Memory B cell (primary cell): Measurements from ENCODE around the gene MSL2.
A peak's percentile ranks its signal among the peaks of the same experiment; 100 is the strongest.
"Not testable (repeated sequence)": the region's sequence is repeated elsewhere in the genome, so short reads cannot be mapped to it uniquely, and the experiment has no call there.

Source experiments
- ATAC-seq: fragments of 150-1000 bp; cut with Tn5 transposase; 2 replicates; pipeline ENCODE4 v1.10.0; 2021; ENCODE audit warnings: low read depth, mild to moderate bottlenecking, moderate library complexity
- DNase-seq, 2 donors: peaks; one replicate each; pipeline ENCODE4 v3.0.0; 2022; ENCODE audit warnings: low spot score in 2 of 2
- H3K27ac Mint-ChIP-seq: one replicate; pipeline ENCODE4 v1.8.0; 2022; ENCODE audit warnings: mild to moderate bottlenecking, moderate library complexity, mixed read lengths
- H3K27me3 Mint-ChIP-seq: one replicate; pipeline ENCODE4 v1.8.0; 2022; ENCODE audit warnings: mixed read lengths
- H3K36me3 Mint-ChIP-seq: one replicate; pipeline ENCODE4 v1.8.0; 2022; ENCODE audit warnings: mild to moderate bottlenecking, mixed read lengths
- H3K4me1 Mint-ChIP-seq: one replicate; pipeline ENCODE4 v1.8.0; 2022; ENCODE audit warnings: mixed read lengths
- H3K4me3 Mint-ChIP-seq: one replicate; pipeline ENCODE4 v1.8.0; 2022; ENCODE audit warnings: mild to moderate bottlenecking, moderate library complexity, mixed read lengths
- H3K9me3 Mint-ChIP-seq: one replicate; pipeline ENCODE4 v1.8.0; 2022; ENCODE audit warnings: mixed read lengths

Gene MSL2

DNA sequence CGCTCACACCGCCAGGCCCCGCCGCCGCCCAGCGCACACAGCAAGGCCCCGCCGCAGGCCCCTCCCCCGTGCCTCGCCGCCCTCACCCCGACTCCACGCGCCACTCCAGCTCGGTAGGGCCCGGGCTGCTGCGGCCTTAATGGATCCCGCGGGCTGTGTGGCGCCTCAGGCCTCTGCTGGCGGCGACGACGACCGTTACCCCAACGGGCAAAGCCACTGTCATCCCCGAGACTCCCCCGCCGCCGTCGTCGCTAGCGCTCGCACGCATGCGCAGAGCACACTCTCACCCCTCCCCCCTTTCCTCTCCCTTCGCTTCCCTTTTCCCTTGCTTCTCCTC lies at the start of gene MSL2:
TSS of gene MSL2 (minus strand) at position 272 of the 337 bp plus-strand sequence. CDS start 1,222 bp downstream, outside the sequence.
- no peaks in the 10 kb centered on the region for H3K9me3 Mint-ChIP-seq
- no peaks in the 10 kb centered on the region for H3K27me3 Mint-ChIP-seq
- ATAC-seq (peak; percentile 27), DNase-seq (peak in 1 of 2 donors; percentile 94)
- peak within 1 kb of the TSS; percentile 98 for H3K4me3 Mint-ChIP-seq
- H3K36me3 Mint-ChIP-seq, result peaks cover 6% of the 10 kb centered on the region
- peaks cover 27% of the 10 kb centered on the region for H3K4me1 Mint-ChIP-seq
- peak within 1 kb of the TSS; percentile 100 for H3K27ac Mint-ChIP-seq

DNA sequence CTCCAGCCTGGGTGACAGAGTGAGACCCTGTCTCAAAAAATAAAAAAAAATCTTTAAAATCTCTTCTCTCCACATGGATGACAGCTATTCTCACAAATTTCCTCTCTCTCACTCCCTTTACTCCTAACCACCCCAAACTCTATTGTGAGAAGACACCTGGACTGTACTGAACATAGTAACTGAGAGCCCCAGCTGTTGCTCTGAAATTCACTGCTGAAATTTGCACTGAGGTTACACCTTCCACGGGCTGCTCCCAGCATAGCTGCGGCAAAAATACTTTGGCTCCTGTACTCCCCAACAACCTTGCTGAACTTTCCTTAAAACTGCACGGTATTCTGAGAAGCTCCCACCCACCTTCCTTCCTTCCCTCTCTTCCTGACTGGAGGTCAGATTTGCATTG lies 49.6 kb upstream of the MSL2 start:
- H3K27me3 Mint-ChIP-seq, result peaks cover 4% of the 10 kb centered on the region
- no peak overlapping the region for H3K4me3 Mint-ChIP-seq
- H3K4me1 Mint-ChIP-seq, result peaks cover 6% of the 10 kb centered on the region
- DNase-seq, result no peak
- H3K27ac Mint-ChIP-seq, result no peak overlapping the region
- ATAC-seq, result no peak
- H3K36me3 Mint-ChIP-seq, result no peaks in the 10 kb centered on the region
- H3K9me3 Mint-ChIP-seq, result no peaks in the 10 kb centered on the region

DNA sequence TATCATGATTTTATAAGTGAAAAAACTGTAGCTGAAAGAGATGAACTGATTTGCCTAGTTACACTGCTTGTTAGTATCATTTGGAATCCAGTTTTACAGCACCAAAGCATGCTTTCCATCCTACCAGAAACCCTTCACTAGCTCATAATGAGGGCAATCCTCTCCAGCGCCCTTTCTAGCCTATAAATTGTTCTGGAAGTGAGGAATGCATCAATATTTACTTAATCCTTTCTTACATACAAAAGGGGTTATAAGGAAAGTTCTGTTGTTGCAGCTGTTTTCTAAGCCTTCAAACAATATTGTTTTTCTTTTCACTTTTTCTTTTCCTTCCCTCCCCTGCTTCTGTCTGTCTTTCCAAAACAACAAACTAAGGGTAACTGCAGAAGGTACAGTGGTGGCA lies 43.0 kb upstream of the MSL2 start:
- no peak overlapping the region for H3K4me3 Mint-ChIP-seq
- ATAC-seq (no peak), DNase-seq (no peak)
- peaks cover 9% of the 10 kb centered on the region for H3K27me3 Mint-ChIP-seq
- no peak overlapping the region for H3K27ac Mint-ChIP-seq
- H3K4me1 Mint-ChIP-seq, result no peaks in the 10 kb centered on the region
- H3K36me3 Mint-ChIP-seq, result no peaks in the 10 kb centered on the region
- H3K9me3 Mint-ChIP-seq, result no peaks in the 10 kb centered on the region

DNA sequence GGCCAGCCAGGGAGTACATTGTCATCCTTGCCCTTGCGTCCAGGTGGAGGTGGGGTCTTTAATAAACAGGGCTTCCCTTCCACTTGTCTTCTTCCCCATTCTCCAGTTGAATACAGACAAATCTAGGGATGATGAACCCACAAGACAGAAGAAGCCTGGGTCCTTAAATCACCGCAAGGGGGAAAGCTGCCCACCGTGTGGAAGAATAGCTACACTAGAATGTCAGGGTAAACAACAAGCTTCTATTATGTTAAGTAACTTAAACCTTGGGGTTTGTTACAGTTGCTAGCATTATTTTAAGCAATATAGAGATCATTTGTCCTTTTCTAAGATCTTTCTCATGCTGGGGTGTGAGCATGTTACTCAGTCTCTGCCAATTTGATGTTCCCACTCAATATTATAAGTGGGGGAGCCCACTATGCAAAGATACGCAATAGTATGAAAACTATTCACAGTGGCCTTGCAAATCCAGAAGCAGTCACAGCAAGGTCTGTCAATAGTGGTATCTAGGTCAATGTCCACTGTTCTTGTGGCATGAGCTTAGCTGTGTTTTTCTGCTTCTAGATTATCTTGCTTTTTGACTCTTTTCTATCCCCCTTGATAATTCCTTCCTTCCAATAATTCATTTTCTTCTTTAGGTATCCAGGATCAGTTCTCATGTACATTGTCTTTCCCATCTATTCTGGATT lies 42.0 kb upstream of the MSL2 start:
- no peak overlapping the region for H3K27ac Mint-ChIP-seq
- ATAC-seq, result no peak
- peaks cover 9% of the 10 kb centered on the region for H3K27me3 Mint-ChIP-seq
- H3K4me1 Mint-ChIP-seq, result no peaks in the 10 kb centered on the region
- H3K36me3 Mint-ChIP-seq, result no peaks in the 10 kb centered on the region
- no peak for DNase-seq
- no peak overlapping the region for H3K4me3 Mint-ChIP-seq
- H3K9me3 Mint-ChIP-seq, result no peaks in the 10 kb centered on the region

DNA sequence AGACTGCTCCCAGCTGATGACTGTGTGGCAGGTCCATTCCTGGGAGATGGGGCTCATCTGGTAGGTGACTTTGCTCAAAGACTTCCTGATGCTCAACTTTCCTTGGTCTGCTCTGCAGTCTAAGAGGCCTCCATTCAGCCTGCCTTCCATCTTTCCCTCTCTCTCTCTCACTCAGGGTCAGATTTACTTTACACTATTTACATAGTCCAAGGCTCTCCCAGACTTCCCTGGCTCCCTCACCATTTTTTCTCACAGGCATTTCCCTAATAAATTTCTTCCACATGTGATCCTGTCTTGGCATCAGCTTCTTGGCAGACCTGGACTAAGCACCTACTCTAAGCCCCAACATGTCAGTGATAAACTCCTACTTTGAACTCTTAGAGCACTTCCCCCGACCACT lies 41.0 kb upstream of the MSL2 start:
- H3K27me3 Mint-ChIP-seq, result peaks cover 9% of the 10 kb centered on the region
- no peaks in the 10 kb centered on the region for H3K36me3 Mint-ChIP-seq
- DNase-seq, result no peak
- ATAC-seq, result no peak
- H3K4me3 Mint-ChIP-seq, result no peak overlapping the region
- no peaks in the 10 kb centered on the region for H3K9me3 Mint-ChIP-seq
- no peak overlapping the region for H3K27ac Mint-ChIP-seq
- no peaks in the 10 kb centered on the region for H3K4me1 Mint-ChIP-seq

- H3K4me3 Mint-ChIP-seq, result no peak overlapping the region
- H3K9me3 Mint-ChIP-seq, result no peaks in the 10 kb centered on the region
- ATAC-seq, result no peak
Measured at GRCh38 chr3:136236109-136236508, 40.0 kb upstream of the MSL2 start.

GRCh38 chr3:136235545-136235944 lies 39.4 kb upstream of the MSL2 start:
- Mint-ChIP-seq H3K27me3 (peaks cover 5% of the 10 kb centered on the region), H3K27ac (no peak overlapping the region), H3K9me3 (no peaks in the 10 kb centered on the region), H3K4me3 (no peak overlapping the region), H3K36me3 (no peaks in the 10 kb centered on the region), H3K4me1 (peaks cover 2% of the 10 kb centered on the region)
- DNase-seq (no peak), ATAC-seq (no peak)

More at GRCh38 chr3:136236109-136236508, 40.0 kb upstream of the MSL2 start:
- peaks cover 5% of the 10 kb centered on the region for H3K27me3 Mint-ChIP-seq
- H3K27ac Mint-ChIP-seq, result no peak overlapping the region
- H3K36me3 Mint-ChIP-seq, result no peaks in the 10 kb centered on the region
- peaks cover 2% of the 10 kb centered on the region for H3K4me1 Mint-ChIP-seq
- no peak for DNase-seq

GRCh38 chr3:136232413-136232812 lies 36.3 kb upstream of the MSL2 start:
- Mint-ChIP-seq H3K27ac (no peak overlapping the region), H3K4me3 (no peak overlapping the region), H3K4me1 (peaks cover 2% of the 10 kb centered on the region), H3K27me3 (peaks cover 4% of the 10 kb centered on the region), H3K9me3 (no peaks in the 10 kb centered on the region), H3K36me3 (no peaks in the 10 kb centered on the region)
- no peak for ATAC-seq
- no peak for DNase-seq

DNA sequence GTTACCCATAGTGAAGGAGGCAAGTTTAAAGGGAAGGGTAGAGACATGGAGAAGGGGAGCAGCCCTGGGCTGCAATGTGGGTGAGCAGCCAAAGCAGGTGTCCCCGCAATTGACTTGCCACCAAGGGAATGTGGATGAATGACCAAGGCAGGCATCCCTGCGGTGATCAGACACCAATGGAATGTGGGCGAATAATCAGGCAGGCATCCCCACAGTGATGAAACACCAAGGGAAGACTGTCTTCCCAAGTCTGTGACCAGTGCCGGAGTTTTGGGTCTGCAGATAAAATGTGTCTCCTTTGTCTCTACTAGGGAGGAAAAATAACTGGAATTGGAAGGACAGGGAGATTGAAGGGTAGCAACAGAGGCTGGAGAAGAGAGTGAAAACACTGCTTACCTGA lies 26.6 kb upstream of the MSL2 start:
- peaks cover 13% of the 10 kb centered on the region for H3K27me3 Mint-ChIP-seq
- not testable (repeated sequence) for ATAC-seq, DNase-seq, H3K9me3 Mint-ChIP-seq, H3K4me1 Mint-ChIP-seq, H3K27ac Mint-ChIP-seq, H3K36me3 Mint-ChIP-seq, H3K4me3 Mint-ChIP-seq

GRCh38 chr3:136211547-136211946 lies 15.4 kb upstream of the MSL2 start:
- Mint-ChIP-seq H3K9me3 (no peaks in the 10 kb centered on the region), H3K27ac (no peak overlapping the region), H3K4me1 (no peaks in the 10 kb centered on the region), H3K4me3 (no peak overlapping the region), H3K36me3 (peaks cover 4% of the 10 kb centered on the region), H3K27me3 (peaks cover 11% of the 10 kb centered on the region)
- DNase-seq, result no peak
- no peak for ATAC-seq

DNA sequence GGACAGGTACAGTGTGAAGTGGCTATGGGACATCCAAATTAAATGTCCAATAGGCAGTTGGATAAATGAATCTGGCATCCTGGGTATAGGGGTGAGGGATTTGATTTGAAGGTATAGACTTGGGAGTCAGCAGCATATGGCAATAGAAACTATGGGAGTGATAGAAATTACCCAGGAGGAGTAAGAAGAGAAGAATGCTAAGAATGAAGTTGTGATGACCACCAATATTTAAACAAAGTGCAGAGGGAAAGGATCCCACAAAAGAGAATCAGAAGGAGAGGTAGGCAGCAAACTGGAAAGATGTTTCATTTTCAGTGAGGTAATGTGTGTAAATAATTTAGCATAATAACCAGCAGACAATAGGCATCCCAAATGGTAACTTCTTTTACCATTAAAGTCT lies 13.8 kb upstream of the MSL2 start:
- no peak overlapping the region for H3K4me3 Mint-ChIP-seq
- peaks cover 4% of the 10 kb centered on the region for H3K36me3 Mint-ChIP-seq
- ATAC-seq, result no peak
- no peak for DNase-seq
- H3K27ac Mint-ChIP-seq, result no peak overlapping the region
- no peaks in the 10 kb centered on the region for H3K4me1 Mint-ChIP-seq
- no peaks in the 10 kb centered on the region for H3K9me3 Mint-ChIP-seq
- H3K27me3 Mint-ChIP-seq, result peaks cover 13% of the 10 kb centered on the region

DNA sequence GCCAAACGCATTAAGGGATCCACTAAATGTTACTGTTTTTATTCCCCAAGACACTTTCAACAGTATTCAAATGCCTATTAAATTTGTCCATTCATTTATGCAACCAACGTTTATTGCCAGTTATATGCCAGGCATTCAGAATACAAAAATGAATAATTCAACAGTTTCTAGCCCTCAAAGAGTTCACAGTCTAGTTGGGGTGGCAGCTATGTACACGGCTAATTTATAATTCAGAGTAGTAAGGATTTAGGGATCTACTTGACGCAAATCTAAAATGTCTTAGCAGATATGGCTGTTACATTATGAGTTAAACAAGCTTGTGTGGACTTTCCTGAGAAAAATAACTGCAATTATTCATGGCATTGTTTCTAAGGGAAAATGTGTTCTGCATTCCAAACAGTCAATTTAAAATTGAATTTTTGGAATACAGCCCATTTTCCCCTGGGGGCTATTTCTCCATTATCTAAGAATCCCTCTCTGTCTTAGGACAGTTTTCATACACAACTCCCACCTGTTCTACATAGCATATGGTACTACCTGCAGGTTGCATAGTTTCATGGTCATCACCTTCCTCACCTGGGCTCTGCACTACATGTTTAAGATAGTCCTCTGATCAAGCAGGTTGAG lies 11.5 kb upstream of the MSL2 start:
- H3K4me3 Mint-ChIP-seq, result no peak overlapping the region
- peaks cover 4% of the 10 kb centered on the region for H3K36me3 Mint-ChIP-seq
- no peak overlapping the region for H3K27ac Mint-ChIP-seq
- H3K9me3 Mint-ChIP-seq, result no peaks in the 10 kb centered on the region
- H3K27me3 Mint-ChIP-seq, result peaks cover 9% of the 10 kb centered on the region
- ATAC-seq (no peak), DNase-seq (no peak)
- no peaks in the 10 kb centered on the region for H3K4me1 Mint-ChIP-seq

GRCh38 chr3:136199219-136199618 lies 3.1 kb upstream of the MSL2 start:
- ATAC-seq, H3K27me3 Mint-ChIP-seq, H3K36me3 Mint-ChIP-seq, H3K4me3 Mint-ChIP-seq, H3K4me1 Mint-ChIP-seq, DNase-seq, H3K27ac Mint-ChIP-seq, H3K9me3 Mint-ChIP-seq: not testable (repeated sequence)

- H3K36me3 Mint-ChIP-seq, H3K27me3 Mint-ChIP-seq, ATAC-seq, H3K9me3 Mint-ChIP-seq, H3K4me3 Mint-ChIP-seq, DNase-seq, H3K4me1 Mint-ChIP-seq: not testable (repeated sequence)
- H3K27ac Mint-ChIP-seq, result peak overlapping the region; percentile 100
Measured at GRCh38 chr3:136198462-136199078, 2.4 kb upstream of the MSL2 start.
